Peyer's patch (tissue), 4 donors: ENCODE data around the gene RPL6.

Experiments
- POLR2A ChIP-seq, 2 donors: fragments of 450-650 bp; IDR thresholded peaks; one replicate each; pipeline ENCODE4 v1.5.1; 2017; ENCODE audit warnings: antibody characterized with exemption in 2 of 2, mild to moderate bottlenecking in 2 of 2, moderate library complexity in 2 of 2
- TF ChIP-seq, protein P1 (sequence below), 6 experiments: fragments of 450-650 bp in 4 of 6; fragments of 200-600 bp in 2 of 6; sonication (generic) in 1 of 6; IDR thresholded peaks; one replicate each; pipeline ENCODE4 v1.5.1; 2017 to 2019; ENCODE audit warnings: antibody characterized with exemption in 6 of 6, mild to moderate bottlenecking in 3 of 6, moderate library complexity in 1 of 6

DNA sequence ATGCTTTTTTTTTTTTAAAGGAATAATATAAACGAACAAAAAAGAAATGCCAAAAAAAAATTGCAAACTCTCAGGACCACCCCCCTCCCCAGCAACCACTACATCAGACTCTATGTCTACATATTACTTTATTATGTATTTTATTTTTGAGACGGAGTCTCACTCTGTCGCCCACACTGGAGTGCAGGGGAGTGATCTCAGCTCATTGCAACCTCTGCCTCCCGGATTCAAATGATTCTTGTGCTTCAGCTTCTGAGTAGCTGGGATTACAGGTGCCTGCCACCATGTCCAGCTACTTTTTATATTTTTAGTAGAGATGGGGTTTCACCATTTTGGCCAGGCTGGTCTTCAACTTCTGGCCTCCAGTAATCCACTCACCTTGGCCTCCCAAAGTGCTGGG lies 50.1 kb downstream of the RPL6 start:
- TF ChIP-seq, protein P1, sequence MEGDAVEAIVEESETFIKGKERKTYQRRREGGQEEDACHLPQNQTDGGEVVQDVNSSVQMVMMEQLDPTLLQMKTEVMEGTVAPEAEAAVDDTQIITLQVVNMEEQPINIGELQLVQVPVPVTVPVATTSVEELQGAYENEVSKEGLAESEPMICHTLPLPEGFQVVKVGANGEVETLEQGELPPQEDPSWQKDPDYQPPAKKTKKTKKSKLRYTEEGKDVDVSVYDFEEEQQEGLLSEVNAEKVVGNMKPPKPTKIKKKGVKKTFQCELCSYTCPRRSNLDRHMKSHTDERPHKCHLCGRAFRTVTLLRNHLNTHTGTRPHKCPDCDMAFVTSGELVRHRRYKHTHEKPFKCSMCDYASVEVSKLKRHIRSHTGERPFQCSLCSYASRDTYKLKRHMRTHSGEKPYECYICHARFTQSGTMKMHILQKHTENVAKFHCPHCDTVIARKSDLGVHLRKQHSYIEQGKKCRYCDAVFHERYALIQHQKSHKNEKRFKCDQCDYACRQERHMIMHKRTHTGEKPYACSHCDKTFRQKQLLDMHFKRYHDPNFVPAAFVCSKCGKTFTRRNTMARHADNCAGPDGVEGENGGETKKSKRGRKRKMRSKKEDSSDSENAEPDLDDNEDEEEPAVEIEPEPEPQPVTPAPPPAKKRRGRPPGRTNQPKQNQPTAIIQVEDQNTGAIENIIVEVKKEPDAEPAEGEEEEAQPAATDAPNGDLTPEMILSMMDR (IDR thresholded peaks at IDR 0.05): no peak
- no peak for TF ChIP-seq POLR2A (IDR thresholded peaks at IDR 0.05)
